ENCODE measurements around the gene MAP10.

The MAP10 gene

GRCh38 chr1:232813097-232813496 lies 7.9 kb downstream of the MAP10 start:
- H3K27ac ChIP-seq, result no peak overlapping the region
- ChIA-PET POLR2A (ENCODE audit: low non-redundant PET) (no interaction called here), CTCF (no interaction called here)
- DNase-seq (ENCODE audit: low spot score), result no peak
- TF ChIP-seq CTCF (conservative IDR thresholded peaks at IDR 0.05; ENCODE audit: low read depth), result no peak

- no peak for DNase-seq (ENCODE audit: low spot score)
- no peak for TF ChIP-seq CTCF (conservative IDR thresholded peaks at IDR 0.05; ENCODE audit: low read depth)
- CTCF ChIA-PET, result no interaction called here
- POLR2A ChIA-PET (ENCODE audit: low non-redundant PET), result no interaction called here
- H3K27ac ChIP-seq, result no peak overlapping the region
These were observed 8.5 kb downstream of the MAP10 start for GRCh38 chr1:232813760-232814159.

- no peak for TF ChIP-seq CTCF (conservative IDR thresholded peaks at IDR 0.05; ENCODE audit: low read depth)
- CTCF ChIA-PET, result no interaction called here
- POLR2A ChIA-PET (ENCODE audit: low non-redundant PET), result no interaction called here
- no peak overlapping the region for H3K27ac ChIP-seq
- DNase-seq (ENCODE audit: low spot score), result no peak
These were observed 11.1 kb downstream of the MAP10 start for GRCh38 chr1:232816324-232816723.

GRCh38 chr1:232818040-232818439 lies 12.8 kb downstream of the MAP10 start:
- no peak overlapping the region for H3K27ac ChIP-seq
- DNase-seq (ENCODE audit: low spot score), result no peak
- TF ChIP-seq CTCF (conservative IDR thresholded peaks at IDR 0.05; ENCODE audit: low read depth), result no peak
- POLR2A ChIA-PET (ENCODE audit: low non-redundant PET), result no interaction called here
- CTCF ChIA-PET, result interaction anchor here (0.6 kb wide), 1 partner anchor 398 kb away, joined by 3 read pairs; no protein-coding TSS in a partner anchor

GRCh38 chr1:232820431-232820830 lies 15.2 kb downstream of the MAP10 start:
- ChIA-PET POLR2A (ENCODE audit: low non-redundant PET) (no interaction called here), CTCF (interaction anchor here (1.1 kb wide), 1 partner anchor 10 kb away, joined by 3 read pairs; no protein-coding TSS in a partner anchor)
- no peak for TF ChIP-seq CTCF (conservative IDR thresholded peaks at IDR 0.05; ENCODE audit: low read depth)
- DNase-seq (ENCODE audit: low spot score), result no peak
- no peak overlapping the region for H3K27ac ChIP-seq

- DNase-seq (ENCODE audit: low spot score), result no peak
- no peak overlapping the region for H3K27ac ChIP-seq
- ChIA-PET CTCF (no interaction called here), POLR2A (ENCODE audit: low non-redundant PET) (no interaction called here)
- no peak for TF ChIP-seq CTCF (conservative IDR thresholded peaks at IDR 0.05; ENCODE audit: low read depth)
These were observed 17.3 kb downstream of the MAP10 start for GRCh38 chr1:232822530-232822929.

- no peak overlapping the region for H3K27ac ChIP-seq
- ChIA-PET CTCF (interaction anchor here (0.6 kb wide), 1 partner anchor 21 kb away, joined by 4 read pairs; no protein-coding TSS in a partner anchor), POLR2A (ENCODE audit: low non-redundant PET) (no interaction called here)
- DNase-seq (ENCODE audit: low spot score), result no peak
- no peak for TF ChIP-seq CTCF (conservative IDR thresholded peaks at IDR 0.05; ENCODE audit: low read depth)
These were observed 21.1 kb downstream of the MAP10 start for GRCh38 chr1:232826318-232826717.
